Activated CD8-positive, alpha-beta T cell treated with anti-CD3 and anti-CD28 coated beads for 36 hours (primary cell): Measurements from ENCODE around the gene RNU1-2. TPM values are rescaled to one million over a fixed set of nuclear protein-coding genes. Genes with fewer than 3 reads are reported as not detected.
"Not testable (repeated sequence)": the region's sequence is repeated elsewhere in the genome, so short reads cannot be mapped to it uniquely, and the experiment has no call there.

Experiments used
- ATAC-seq: fragments of 200-7000 bp; cut with Tn5 transposase; one replicate; pipeline ENCODE4 v1.10.0; 2021; ENCODE audit warnings: mild to moderate bottlenecking, moderate library complexity
- CTCF ChIA-PET: fragments of 350-600 bp; sonication (Branson Sonifier 250); formaldehyde crosslinking; loops from one replicate; lab custom pipeline; 2021; ENCODE audit warnings: antibody characterized with exemption; lab: Charles Lee
- POLR2A ChIA-PET: fragments of 350-600 bp; sonication (Branson Sonifier 250); formaldehyde crosslinking; loops from one replicate; lab custom pipeline; 2021; ENCODE audit warnings: antibody characterized with exemption; lab: Charles Lee
- DNase-seq: peaks from one replicate; pipeline ENCODE4 v3.0.0-alpha.2; 2020
- H3K27ac Mint-ChIP-seq: one replicate; pipeline ENCODE4 v1.8.0; 2021; ENCODE audit warnings: mild to moderate bottlenecking, mixed read lengths
- H3K27me3 Mint-ChIP-seq: one replicate; pipeline ENCODE4 v1.8.0; 2021; ENCODE audit warnings: mixed read lengths
- H3K36me3 Mint-ChIP-seq: one replicate; pipeline ENCODE4 v1.8.0; 2021; ENCODE audit warnings: low read depth, mixed read lengths
- H3K4me1 Mint-ChIP-seq: one replicate; pipeline ENCODE4 v1.8.0; 2021; ENCODE audit warnings: low read depth, mixed read lengths
- H3K4me3 Mint-ChIP-seq: one replicate; pipeline ENCODE4 v1.8.0; 2021; ENCODE audit warnings: mild to moderate bottlenecking, moderate library complexity, mixed read lengths
- H3K9me3 Mint-ChIP-seq: one replicate; pipeline ENCODE4 v1.8.0; 2021; ENCODE audit warnings: mixed read lengths
- CTCF ChIP-seq: fragments of 200-600 bp; IDR thresholded peaks from one replicate; pipeline ENCODE4 v1.8.0; 2022; ENCODE audit warnings: antibody characterized with exemption, mild to moderate bottlenecking
- intact Hi-C: fragments of 100-400 bp; cut with micrococcal nuclease; formaldehyde crosslinking; loops from one replicate; pipeline ENCODE4 v1.10.0; 2022
- total RNA-seq, 2 experiments: library from RNA; stranded (reverse); gene quantifications; one replicate each; pipeline ENCODE4 v1.2.3, GENCODE V29; 2021

RNU1-2 gene
- total RNA-seq, 2 experiments from 2014 or later: 820 to 1,043 TPM

GRCh38 chr1:16897653-16898052 is 1.9 kb downstream of the RNU1-2 start:
- POLR2A ChIA-PET: not testable (repeated sequence)

GRCh38 chr1:16898298-16898697 is 2.5 kb downstream of the RNU1-2 start:
- peaks cover 43% of the 10 kb centered on the region for H3K4me1 Mint-ChIP-seq
- POLR2A ChIA-PET, H3K27ac Mint-ChIP-seq, H3K9me3 Mint-ChIP-seq, H3K4me3 Mint-ChIP-seq, H3K27me3 Mint-ChIP-seq, ATAC-seq, H3K36me3 Mint-ChIP-seq, CTCF ChIA-PET, intact Hi-C loops, DNase-seq: not testable (repeated sequence)

More at GRCh38 chr1:16897653-16898052, 1.9 kb downstream of the RNU1-2 start:
- H3K27me3 Mint-ChIP-seq, CTCF ChIA-PET, DNase-seq, intact Hi-C loops, H3K9me3 Mint-ChIP-seq, ATAC-seq, H3K36me3 Mint-ChIP-seq: not testable (repeated sequence)
- peak overlapping the region; percentile 15 for H3K4me3 Mint-ChIP-seq
- H3K4me1 Mint-ChIP-seq: peaks cover 37% of the 10 kb centered on the region
- peak overlapping the region; percentile 44 for H3K27ac Mint-ChIP-seq

- DNase-seq, H3K36me3 Mint-ChIP-seq, intact Hi-C loops, H3K4me3 Mint-ChIP-seq, CTCF ChIA-PET, POLR2A ChIA-PET, ATAC-seq, H3K9me3 Mint-ChIP-seq, H3K27ac Mint-ChIP-seq, H3K27me3 Mint-ChIP-seq: not testable (repeated sequence)
- H3K4me1 Mint-ChIP-seq: peaks cover 44% of the 10 kb centered on the region
Observed at GRCh38 chr1:16899020-16899419, 3.2 kb downstream of the RNU1-2 start.

GRCh38 chr1:16900751-16901150 is 5.0 kb downstream of the RNU1-2 start:
- no peak overlapping the region for H3K4me3 Mint-ChIP-seq
- ATAC-seq (no peak), DNase-seq (no peak)
- peaks cover 2% of the 10 kb centered on the region for H3K36me3 Mint-ChIP-seq
- H3K27ac Mint-ChIP-seq: no peak overlapping the region
- intact Hi-C loops: no loop called here
- no peaks in the 10 kb centered on the region for H3K9me3 Mint-ChIP-seq
- ChIA-PET POLR2A (interaction anchor here (1.0 kb wide), 1 partner anchor 14 kb away, joined by 3 read pairs; no protein-coding TSS in a partner anchor), CTCF (no interaction called here)
- H3K4me1 Mint-ChIP-seq: peaks cover 41% of the 10 kb centered on the region
- TF ChIP-seq CTCF: no peak
- peaks cover 2% of the 10 kb centered on the region for H3K27me3 Mint-ChIP-seq

GRCh38 chr1:16901371-16901770 is 5.6 kb downstream of the RNU1-2 start:
- H3K27me3 Mint-ChIP-seq, DNase-seq, ATAC-seq, H3K9me3 Mint-ChIP-seq, H3K27ac Mint-ChIP-seq, H3K4me3 Mint-ChIP-seq, CTCF ChIA-PET, H3K36me3 Mint-ChIP-seq, intact Hi-C loops: not testable (repeated sequence)
- POLR2A ChIA-PET: interaction anchor here (2.2 kb wide), 1 partner anchor 388 kb away, joined by 8 read pairs; the partner anchor contains the start of gene RNU1-1
- H3K4me1 Mint-ChIP-seq: peaks cover 38% of the 10 kb centered on the region

- no peaks in the 10 kb centered on the region for H3K27me3 Mint-ChIP-seq
- peaks cover 28% of the 10 kb centered on the region for H3K4me1 Mint-ChIP-seq
- H3K4me3 Mint-ChIP-seq: peak overlapping the region; percentile 30
- H3K27ac Mint-ChIP-seq: no peak overlapping the region
- CTCF ChIA-PET: no interaction called here
- TF ChIP-seq CTCF: no peak
- ATAC-seq (no peak), DNase-seq (peak; percentile 25)
- POLR2A ChIA-PET: interaction anchor here (0.7 to 2.2 kb wide), 3 partner anchors 11 to 1225 kb away, joined by 3 to 8 read pairs (median 3); partner anchors contain the start of gene RNU1-1
- no peaks in the 10 kb centered on the region for H3K9me3 Mint-ChIP-seq
- no peaks in the 10 kb centered on the region for H3K36me3 Mint-ChIP-seq
- intact Hi-C loops: no loop called here
Observed at GRCh38 chr1:16903054-16903453, 7.3 kb downstream of the RNU1-2 start.

GRCh38 chr1:16903458-16903796 is 7.6 kb downstream of the RNU1-2 start:
- no peak overlapping the region for H3K27ac Mint-ChIP-seq
- no peak for ATAC-seq
- H3K4me1 Mint-ChIP-seq: peaks cover 27% of the 10 kb centered on the region
- ChIA-PET POLR2A (interaction anchor here (0.8 to 2.2 kb wide), 2 partner anchors 390 to 1224 kb away, joined by 3 to 8 read pairs; partner anchors contain the start of gene RNU1-1), CTCF (no interaction called here)
- no peak for TF ChIP-seq CTCF
- no peak overlapping the region for H3K4me3 Mint-ChIP-seq
- no peaks in the 10 kb centered on the region for H3K27me3 Mint-ChIP-seq
- DNase-seq: no peak
- no peaks in the 10 kb centered on the region for H3K36me3 Mint-ChIP-seq
- intact Hi-C loops: no loop called here
- no peaks in the 10 kb centered on the region for H3K9me3 Mint-ChIP-seq
